IMR-90 (cell line): ENCODE results near the gene NOP14. TPM values are rescaled to one million over a fixed set of nuclear protein-coding genes. Genes with fewer than 3 reads are reported as not detected.

Experiments used
- ATAC-seq: fragments of 200-7000 bp; cut with Tn5 transposase; 2 replicates; pipeline ENCODE4 v1.9.1; 2020; ENCODE audit warnings: low read depth, mild to moderate bottlenecking, moderate library complexity
- BruUV-seq: library from RNA; stranded (reverse); fragments of 400-500 nt; replicated peaks from 2 replicates; lab custom pipeline; 2021; lab: Mats Ljungman, UMichigan
- CTCF ChIA-PET: fragments of 300-600 bp; formaldehyde crosslinking; extraction: SDS; loops from one replicate; lab custom pipeline; 2021; ENCODE audit warnings: antibody characterized with exemption; lab: Yijun Ruan, JAX
- POLR2A ChIA-PET: fragments of 300-600 bp; sonication (Branson Sonifier 250); formaldehyde crosslinking; loops from one replicate; lab custom pipeline; 2022; ENCODE audit warnings: antibody characterized with exemption; ENCODE audit not compliant: unreplicated experiment; lab: Charles Lee
- DNase-seq: peaks from one replicate; pipeline ENCODE4 v3.0.0; 2013
- H2AFZ ChIP-seq: replicated peaks from 2 replicates; pipeline ENCODE3; 2013; ENCODE audit warnings: low read length, mild to moderate bottlenecking; ENCODE audit not compliant: poor library complexity
- H2AK5ac ChIP-seq: 2 replicates; pipeline ENCODE4 v1.6.1; 2013; ENCODE audit warnings: low read depth, low read length, inconsistent platforms
- H2AK9ac ChIP-seq: replicated peaks from 2 replicates; pipeline ENCODE3; 2013; ENCODE audit warnings: mild to moderate bottlenecking, low read depth, low read length, moderate library complexity; ENCODE audit not compliant: poor library complexity
- H2BK120ac ChIP-seq: 2 replicates; pipeline ENCODE4 v1.6.1; 2013; ENCODE audit warnings: low read depth, low read length, inconsistent platforms
- H2BK15ac ChIP-seq: 3 replicates; pipeline ENCODE4 v1.6.1; 2013; ENCODE audit warnings: low read depth, low read length, inconsistent platforms
- H2BK20ac ChIP-seq: 2 replicates; pipeline ENCODE4 v1.6.1; 2013; ENCODE audit warnings: low read depth, mild to moderate bottlenecking, inconsistent platforms, low read length, moderate library complexity
- H2BK5ac ChIP-seq: 2 replicates; pipeline ENCODE4 v1.6.1; 2013; ENCODE audit warnings: mild to moderate bottlenecking, low read depth, low read length, inconsistent platforms; ENCODE audit not compliant: poor library complexity, severe bottlenecking
- H3K14ac ChIP-seq: replicated peaks from 2 replicates; pipeline ENCODE4 v1.6.1; 2013; ENCODE audit warnings: low read depth, low read length, inconsistent platforms
- H3K18ac ChIP-seq: 2 replicates; pipeline ENCODE4 v1.6.1; 2013; ENCODE audit warnings: low read depth, low read length, control low read depth
- H3K23ac ChIP-seq: 2 replicates; pipeline ENCODE4 v1.6.1; 2013; ENCODE audit warnings: low read depth, low read length, inconsistent platforms
- H3K27ac ChIP-seq: 2 replicates; pipeline ENCODE4 v1.5.1; 2013; ENCODE audit warnings: mild to moderate bottlenecking, control low read depth, low read length; ENCODE audit not compliant: insufficient read depth
- H3K27me3 ChIP-seq: 2 replicates; pipeline ENCODE4 v1.6.1; 2013; ENCODE audit warnings: low read length; ENCODE audit not compliant: control insufficient read depth, insufficient read depth
- H3K36me3 ChIP-seq: 2 replicates; pipeline ENCODE4 v1.6.1; 2013; ENCODE audit warnings: low read length, mixed read lengths; ENCODE audit not compliant: control insufficient read depth, insufficient read depth
- H3K4ac ChIP-seq: 2 replicates; pipeline ENCODE4 v1.6.1; 2013; ENCODE audit warnings: low read depth, low read length, inconsistent platforms
- H3K4me1 ChIP-seq: 2 replicates; pipeline ENCODE4 v1.6.1; 2013; ENCODE audit warnings: low read length, mixed read lengths; ENCODE audit not compliant: control insufficient read depth, insufficient read depth
- H3K4me2 ChIP-seq: 2 replicates; pipeline ENCODE4 v1.6.1; 2013; ENCODE audit warnings: low read depth, mild to moderate bottlenecking, control low read depth, low read length, moderate library complexity
- H3K4me3 ChIP-seq: 2 replicates; pipeline ENCODE4 v1.5.1; 2013; ENCODE audit warnings: low read depth, mild to moderate bottlenecking, control low read depth, low read length, moderate library complexity; ENCODE audit not compliant: insufficient read depth
- H3K56ac ChIP-seq: 2 replicates; pipeline ENCODE4 v1.6.1; 2013; ENCODE audit warnings: low read length, inconsistent platforms; ENCODE audit not compliant: insufficient read depth; ENCODE audit errors: extremely low read depth
- H3K79me1 ChIP-seq, 2 experiments: 2 replicates each; pipeline ENCODE4 v1.6.1; 2013; ENCODE audit warnings: low read length in 2 of 2, inconsistent platforms in 1 of 2, low read depth in 1 of 2
- H3K9ac ChIP-seq: 2 replicates; pipeline ENCODE4 v1.6.1; 2013; ENCODE audit warnings: low read depth, low read length, control low read depth
- H3K9me1 ChIP-seq: 2 replicates; pipeline ENCODE4 v1.6.1; 2013; ENCODE audit warnings: low read length, inconsistent platforms; ENCODE audit not compliant: insufficient read depth
- H3K9me3 ChIP-seq: 2 replicates; pipeline ENCODE4 v1.6.1; 2013; ENCODE audit warnings: low read length; ENCODE audit not compliant: control insufficient read depth, insufficient read depth
- H4K20me1 ChIP-seq: 2 replicates; pipeline ENCODE4 v1.6.1; 2013; ENCODE audit warnings: low read length, inconsistent platforms; ENCODE audit not compliant: insufficient read depth
- H4K5ac ChIP-seq: 2 replicates; pipeline ENCODE4 v1.6.1; 2013; ENCODE audit warnings: mild to moderate bottlenecking, low read depth, low read length, control low read depth
- H4K8ac ChIP-seq, 2 experiments: 2 replicates each; pipeline ENCODE4 v1.6.1; 2013; ENCODE audit warnings: low read depth in 2 of 2, low read length in 2 of 2, control low read depth in 1 of 2, inconsistent platforms in 1 of 2
- H4K91ac ChIP-seq: 2 replicates; pipeline ENCODE4 v1.6.1; 2013; ENCODE audit warnings: low read depth, low read length, inconsistent platforms; ENCODE audit not compliant: insufficient read depth
- CEBPB ChIP-seq: IDR thresholded peaks from 2 replicates; pipeline ENCODE4 v1.6.1; 2012; ENCODE audit warnings: low read depth, low read length, improper control_type of control experiment
- FOS ChIP-seq: fragments of 150-350 bp; IDR thresholded peaks from 2 replicates; pipeline ENCODE4 v1.6.1; 2016; ENCODE audit warnings: low read depth, low read length
- MXI1 ChIP-seq: IDR thresholded peaks from 2 replicates; pipeline ENCODE4 v1.6.1; 2012; ENCODE audit warnings: low read depth, mild to moderate bottlenecking, low read length, moderate library complexity, borderline replicate concordance
- POLR2A ChIP-seq: IDR thresholded peaks from 2 replicates; pipeline ENCODE4 v1.6.1; 2012; ENCODE audit warnings: mild to moderate bottlenecking, low read depth, low read length
- RAD21 ChIP-seq: IDR thresholded peaks from 2 replicates; pipeline ENCODE4 v1.6.1; 2012; ENCODE audit warnings: low read length, improper control_type of control experiment
- WGBS, 2 experiments: methylation state at CpG; one replicate each; pipeline versions ENCODE4 v1.1.5 to v1.1.7; 2013; ENCODE audit warnings: missing lambda C conversion rate in 2 of 2; ENCODE audit not compliant: insufficient read length in 1 of 2; ENCODE audit errors: extremely low coverage in 2 of 2; 5-methylcytosine and 5-hydroxymethylcytosine counted together
- dilution Hi-C: fragments of 300-500 bp; cut with HindIII; formaldehyde crosslinking; loops from one replicate; pipeline ENCODE4 v1.14.3; 2018; ENCODE audit warnings: low sequenced_read_pairs; ENCODE audit not compliant: unreplicated experiment
- in situ Hi-C: fragments of 300-500 bp; cut with MboI; formaldehyde crosslinking; loops from 3 replicates; pipeline ENCODE4 v1.14.3; 2019; ENCODE audit warnings: low sequenced_read_pairs, inconsistent platforms, mixed read lengths
- intact Hi-C: fragments of 100-400 bp; cut with micrococcal nuclease; formaldehyde crosslinking; loops from 2 replicates; pipeline ENCODE4 v1.10.0; 2022
- polyA plus RNA-seq, 3 experiments: library from polyadenylated mRNA; depleted of rRNA; stranded (reverse); fragments of >200 nt; gene quantifications; 2 replicates each; pipeline ENCODE4 v1.2.3, GENCODE V29; 2012; ENCODE audit warnings: low replicate concordance in 1 of 3
- total RNA-seq: library from RNA; depleted of rRNA; stranded (reverse); fragments of >200 nt; gene quantifications from 2 replicates; pipeline ENCODE4 v1.2.3, GENCODE V29; 2012

The NOP14 gene
- total and polyA plus RNA-seq, 2 of the 4 experiments (the other 2 are of a cell fraction): 10.9 to 12.6 TPM

DNA sequence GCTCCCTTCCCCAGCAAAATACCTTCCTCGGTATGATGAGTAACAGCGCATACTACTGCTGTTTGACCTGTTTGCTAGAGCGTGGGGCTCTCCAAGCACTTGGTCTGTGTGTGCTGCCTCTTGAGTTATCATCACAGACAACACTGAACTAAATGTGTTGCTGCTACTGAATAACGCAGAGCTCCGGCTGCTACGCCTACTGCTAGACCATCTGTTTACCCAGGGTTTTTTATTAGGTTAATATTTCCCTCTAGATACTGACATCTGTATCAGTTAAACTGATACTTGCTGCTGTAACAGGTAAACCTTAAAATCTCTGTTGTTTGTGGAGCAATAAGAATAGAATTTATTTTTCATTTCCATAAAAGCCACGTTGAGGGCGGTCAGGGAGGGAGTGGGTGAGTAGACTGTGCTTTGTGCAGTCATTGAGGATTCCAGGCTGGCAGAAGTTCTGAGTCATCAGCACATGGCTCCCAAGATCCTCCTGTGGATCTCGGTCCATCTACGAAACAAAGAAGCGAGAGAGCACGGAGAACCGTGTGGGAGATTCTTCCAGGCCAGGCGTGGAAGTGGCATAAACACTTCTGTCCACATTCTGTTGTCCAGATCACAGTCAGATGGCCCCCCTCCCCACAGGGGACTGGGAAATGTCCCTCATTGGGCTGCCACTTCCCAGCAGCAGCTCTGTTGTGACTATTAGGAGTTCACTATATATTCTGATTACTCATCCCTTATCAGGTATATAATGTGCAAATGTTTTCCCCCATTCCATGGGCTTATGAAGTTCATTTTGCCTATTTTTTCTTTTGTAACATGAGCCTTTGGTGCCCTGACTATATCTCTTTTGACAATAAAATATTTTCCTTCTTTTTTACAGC lies 14.2 kb upstream of the NOP14 start:
- Histone ChIP-seq H3K4me3 (no peak overlapping the region), H3K9me3 (peaks cover 12% of the 10 kb centered on the region), H3K9me1 (no peaks in the 10 kb centered on the region), H3K14ac (no peak overlapping the region), H3K56ac (no peak overlapping the region), H3K27me3 (no peaks in the 10 kb centered on the region; the same call in none of the 2 replicates), H4K20me1 (no peaks in the 10 kb centered on the region), H3K9ac (no peak overlapping the region), H3K4me2 (no peak overlapping the region), H3K4me1 (no peaks in the 10 kb centered on the region), H3K18ac (no peak overlapping the region), H2BK5ac (no peak overlapping the region), H3K4ac (no peak overlapping the region), H4K5ac (no peak overlapping the region), H2AFZ (peak overlapping the region; percentile 63), H3K27ac (no peak overlapping the region), H2BK120ac (no peak overlapping the region), H2AK5ac (no peak overlapping the region), H3K23ac (no peak overlapping the region), H2AK9ac (no peak overlapping the region), H4K8ac (no peak overlapping the region), H2BK20ac (no peak overlapping the region), H2BK15ac (no peak overlapping the region), H4K91ac (no peak overlapping the region), H3K79me1 (no peaks in the 10 kb centered on the region), H3K36me3 (no peaks in the 10 kb centered on the region)
- WGBS, 2 experiments: 78% methylated on average over 3 of the region's 14 CpGs; no CpG with 5 or more reads in 1 of the 2 experiments
- dilution Hi-C loops: no loop called here
- intact Hi-C loops: loop anchor here (1.0 kb wide), 1 partner anchor 60 kb away; no protein-coding TSS in a partner anchor
- DNase-seq: peak; percentile 56
- TF ChIP-seq POLR2A (no peak), CEBPB (no peak), RAD21 (no peak), MXI1 (no peak), FOS (0 out of 2 replicates have a peak, but pooled peaks have one; percentile 9)
- CTCF ChIA-PET: interaction anchor here (0.8 to 3.3 kb wide), 7 partner anchors 13 to 59 kb away, joined by 3 to 12 read pairs (median 7); partner anchors contain the start of genes GRK4 and NOP14
- BruUV-seq: no TSS peak
- in situ Hi-C loops: no loop called here
- peak; percentile 57 for ATAC-seq
- POLR2A ChIA-PET: no interaction called here
